A549 (cell line): ENCODE data around the gene PRLR. TPM values are rescaled to one million over a fixed set of nuclear protein-coding genes. Genes with fewer than 3 reads are reported as not detected.
"Not testable (repeated sequence)": the region's sequence is repeated elsewhere in the genome, so short reads cannot be mapped to it uniquely, and the experiment has no call there.

ENCODE experiments used
- ATAC-seq, 2 experiments: fragments of 200-7000 bp in 1 of 2; fragments of >200 bp in 1 of 2; cut with Nextera tagmentation in 1 of 2; cut with Tn5 transposase in 1 of 2; 3 replicates each; pipeline versions ENCODE4 v1.8.0 to v1.9.1; 2018 to 2020; ENCODE audit warnings: mild to moderate bottlenecking in 1 of 2, moderate library complexity in 1 of 2
- CTCF ChIA-PET: fragments of 300-600 bp; sonication (Branson Sonifier 250); formaldehyde crosslinking; extraction: SDS; loops from one replicate; lab custom pipeline; 2021; ENCODE audit warnings: antibody characterized with exemption, inconsistent platforms; lab: Yijun Ruan, JAX
- POLR2A ChIA-PET: fragments of 350-600 bp; formaldehyde crosslinking; extraction: SDS; loops from one replicate; lab custom pipeline; 2021; ENCODE audit warnings: antibody characterized with exemption, inconsistent platforms; lab: Yijun Ruan, JAX
- DNase-seq, 2 experiments: peaks; one replicate each; pipeline versions ENCODE4 v3.0.0 to v3.0.0-alpha.2; 2011 to 2016; ENCODE audit warnings: low read depth in 1 of 2, low spot score in 1 of 2
- FAIRE-seq: peaks from 2 replicates; lab custom pipeline; 2011; peaks lifted over from hg19 to GRCh38; lab: Jason Lieb, UNC
- H3K27ac ChIP-seq, 2 experiments: fragments of >200 bp; sonication (Bioruptor Twin); formaldehyde crosslinking; 3 replicates each; pipeline ENCODE4 v1.5.1; 2016 to 2017
- H3K4me1 ChIP-seq: fragments of >200 bp; sonication (Bioruptor Twin); formaldehyde crosslinking; 3 replicates; pipeline ENCODE4 v1.6.1; 2016
- H3K4me2 ChIP-seq: fragments of >200 bp; sonication (Bioruptor Twin); formaldehyde crosslinking; 3 replicates; pipeline ENCODE4 v1.6.1; 2016
- H3K4me3 ChIP-seq: fragments of >200 bp; sonication (Bioruptor Twin); formaldehyde crosslinking; 3 replicates; pipeline ENCODE4 v1.5.1; 2016
- H3K9me3 ChIP-seq: fragments of >200 bp; sonication (Bioruptor Twin); formaldehyde crosslinking; 3 replicates; pipeline ENCODE4 v1.6.1; 2016
- ATOH8 ChIP-seq: fragments of 250-450 bp; sonication (Bioruptor Pico); IDR thresholded peaks from 2 replicates; pipeline ENCODE4 v1.5.0; 2020; ENCODE audit warnings: low read depth, mild to moderate bottlenecking, moderate library complexity
- CEBPB ChIP-seq, 2 experiments: fragments of >200 bp in 1 of 2; sonication (Bioruptor Twin) in 1 of 2; formaldehyde crosslinking in 1 of 2; IDR thresholded peaks; 2 replicates each; pipeline ENCODE4 v1.6.1; 2012 to 2016
- CHD2 ChIP-seq: fragments of 150-350 bp; IDR thresholded peaks from 2 replicates; pipeline ENCODE4 v1.6.1; 2014; ENCODE audit warnings: low read length; ENCODE audit not compliant: partially characterized antibody
- CTCF ChIP-seq: fragments of >200 bp; sonication (Bioruptor Twin); formaldehyde crosslinking; IDR thresholded peaks from 3 replicates; pipeline ENCODE4 v1.5.1; 2016
- FOSB ChIP-seq: fragments of 250-450 bp; sonication (Bioruptor Pico); IDR thresholded peaks from 2 replicates; pipeline ENCODE4 v1.5.0; 2020; ENCODE audit warnings: mild to moderate bottlenecking, moderate library complexity
- GATA3 ChIP-seq: IDR thresholded peaks from 2 replicates; pipeline ENCODE4 v1.6.1; 2012; ENCODE audit warnings: borderline replicate concordance
- HES2 ChIP-seq: fragments of >200 bp; sonication (Bioruptor Twin); formaldehyde crosslinking; IDR thresholded peaks from 2 replicates; pipeline ENCODE4 v1.6.1; 2016
- HOXB13 ChIP-seq: fragments of 250-450 bp; sonication (Bioruptor Pico); IDR thresholded peaks from 2 replicates; pipeline ENCODE4 v1.5.0; 2020; ENCODE audit warnings: low read depth, mild to moderate bottlenecking, moderate library complexity
- HOXB5 ChIP-seq: fragments of 250-450 bp; sonication (Bioruptor Pico); IDR thresholded peaks from 2 replicates; pipeline ENCODE4 v1.5.0; 2020; ENCODE audit warnings: mild to moderate bottlenecking, moderate library complexity
- KDM1A ChIP-seq: fragments of 200-600 bp; sonication (generic); IDR thresholded peaks from 2 replicates; pipeline ENCODE4 v1.6.1; 2016; ENCODE audit warnings: low read depth, mild to moderate bottlenecking
- MAFK ChIP-seq: fragments of 450-650 bp; IDR thresholded peaks from 2 replicates; pipeline ENCODE4 v1.6.1; 2014; ENCODE audit not compliant: partially characterized antibody
- MAX ChIP-seq: IDR thresholded peaks from 2 replicates; pipeline ENCODE4 v1.6.1; 2012
- PHF8 ChIP-seq: fragments of 200-600 bp; sonication (generic); IDR thresholded peaks from 2 replicates; pipeline ENCODE4 v1.6.1; 2016; ENCODE audit warnings: low read depth, mild to moderate bottlenecking, antibody characterized with exemption, moderate library complexity, borderline replicate concordance
- RCOR1 ChIP-seq: fragments of 150-350 bp; IDR thresholded peaks from 2 replicates; pipeline ENCODE4 v1.6.1; 2014; ENCODE audit warnings: antibody characterized with exemption, low read length, low read depth
- REST ChIP-seq: fragments of 200-600 bp; sonication (generic); IDR thresholded peaks from 2 replicates; pipeline ENCODE4 v1.6.1; 2016; ENCODE audit warnings: antibody characterized with exemption, mild to moderate bottlenecking, moderate library complexity
- RNF2 ChIP-seq: fragments of 200-600 bp; sonication (generic); IDR thresholded peaks from 2 replicates; pipeline ENCODE4 v1.6.1; 2016; ENCODE audit warnings: low read depth, mild to moderate bottlenecking, antibody characterized with exemption, moderate library complexity, borderline replicate concordance
- USF2 ChIP-seq: fragments of 450-650 bp; IDR thresholded peaks from 2 replicates; pipeline ENCODE4 v1.6.1; 2014; ENCODE audit warnings: antibody characterized with exemption
- ZC3H11A ChIP-seq: fragments of 450-650 bp; IDR thresholded peaks from 2 replicates; pipeline ENCODE4 v1.6.1; 2014; ENCODE audit warnings: antibody characterized with exemption, mild to moderate bottlenecking
- ZFP36 ChIP-seq: fragments of 450-650 bp; IDR thresholded peaks from 2 replicates; pipeline ENCODE4 v1.6.1; 2014; ENCODE audit warnings: borderline replicate concordance; ENCODE audit not compliant: partially characterized antibody
- ZSCAN20 ChIP-seq: fragments of 250-450 bp; sonication (Bioruptor Pico); IDR thresholded peaks from 2 replicates; pipeline ENCODE4 v1.8.0; 2022; ENCODE audit warnings: mild to moderate bottlenecking, moderate library complexity
- WGBS: methylation state at CpG from one replicate; pipeline ENCODE4 v1.1.6; 2017; ENCODE audit errors: missing lambda C conversion rate; 5-methylcytosine and 5-hydroxymethylcytosine counted together
- polyA plus RNA-seq, 4 experiments: library from polyadenylated mRNA; depleted of rRNA in 3 of 4; stranded (reverse); fragments of >200 nt; fragmentation: RNase III in 1 of 4; extraction: RNeasy Plus Mini Kit Qiagen cat#74134 plus additional on column Dnase treatment in 1 of 4; gene quantifications; 2 replicates in 3 of 4; 3 replicates in 1 of 4; pipeline ENCODE4 v1.2.3, GENCODE V29; 2011 to 2017

Gene PRLR
- polyA plus RNA-seq, 2 of the 4 experiments (the other 2 are of a cell fraction) = 0.09 TPM; not detected in 1

- TF ChIP-seq CHD2 (no peak), PHF8 (no peak), ZFP36 (no peak), HOXB13 (CRISPR knock-in tag) (no peak), ATOH8 (CRISPR knock-in tag) (no peak), GATA3 (no peak)
- DNase-seq (no peak), ATAC-seq (no peak), FAIRE-seq (no peak)
- Histone ChIP-seq H3K4me1 (no peaks in the 10 kb centered on the region), H3K9me3 (no peaks in the 10 kb centered on the region), H3K4me3 (no peak overlapping the region), H3K27ac (no peak overlapping the region), H3K4me2 (no peak overlapping the region)
- WGBS = 43% methylated on average over 4 of the region's 4 CpGs
- ChIA-PET POLR2A (no interaction called here), CTCF (no interaction called here)
These were observed 115.6 kb downstream of the PRLR start for GRCh38 chr5:35114698-35115097.

GRCh38 chr5:35112300-35112699 lies 118.0 kb downstream of the PRLR start:
- no peak for TF ChIP-seq ZC3H11A
- TF ChIP-seq MAX = no peak
- TF ChIP-seq RNF2 = no peak
- ATAC-seq (no peak), DNase-seq (no peak), FAIRE-seq (no peak)
- no peaks in the 10 kb centered on the region for H3K4me1 ChIP-seq
- H3K27ac ChIP-seq = no peak overlapping the region
- H3K4me2 ChIP-seq = no peak overlapping the region
- no peak overlapping the region for H3K4me3 ChIP-seq
- 2% methylated on average over 4 of the region's 4 CpGs for WGBS
- no peaks in the 10 kb centered on the region for H3K9me3 ChIP-seq
- POLR2A ChIA-PET = no interaction called here
- CTCF ChIA-PET = no interaction called here

- POLR2A ChIA-PET, H3K27ac ChIP-seq, H3K4me1 ChIP-seq, H3K4me2 ChIP-seq, H3K4me3 ChIP-seq, H3K9me3 ChIP-seq, ATAC-seq, FAIRE-seq, DNase-seq: not testable (repeated sequence)
- CTCF ChIA-PET = interaction anchor here (1.0 kb wide), 1 partner anchor 14 kb away, joined by 3 read pairs; no protein-coding TSS in a partner anchor
- WGBS = 4% methylated on average over 8 of the region's 11 CpGs
These were observed 125.7 kb downstream of the PRLR start for GRCh38 chr5:35104550-35104949.

- ChIA-PET POLR2A (no interaction called here), CTCF (interaction anchor here (1.0 kb wide), 1 partner anchor 14 kb away, joined by 3 read pairs; no protein-coding TSS in a partner anchor)
- Histone ChIP-seq H3K4me3 (no peak overlapping the region), H3K27ac (no peak overlapping the region), H3K4me1 (no peaks in the 10 kb centered on the region), H3K9me3 (no peaks in the 10 kb centered on the region), H3K4me2 (no peak overlapping the region)
- no peak for FAIRE-seq
- TF ChIP-seq ZSCAN20 (no peak), CEBPB (IDR thresholded peaks at IDR 0.05) (no peak), HOXB5 (CRISPR knock-in tag) (no peak), MAFK (no peak), FOSB (CRISPR knock-in tag) (no peak), ZFP36 (no peak), RCOR1 (no peak), KDM1A (no peak), REST (no peak), USF2 (no peak), HES2 (no peak), ZC3H11A (no peak), CTCF (no peak)
- no peak for DNase-seq
- no peak for ATAC-seq
- 33% methylated on average over 5 of the region's 5 CpGs for WGBS
These were observed 126.5 kb downstream of the PRLR start for GRCh38 chr5:35103637-35104299.
